HepG2 (cell line): ENCODE measurements around the gene ZNF287. TPM values are rescaled to one million over a fixed set of nuclear protein-coding genes. Genes with fewer than 3 reads are reported as not detected.

Experiments
- DR1 ChIP-seq: sonication (generic); formaldehyde crosslinking; IDR thresholded peaks from 2 replicates; pipeline ENCODE4 v1.8.0; 2021; ENCODE audit warnings: mild to moderate bottlenecking, missing genetic modification reagents, inconsistent platforms
- ELF4 ChIP-seq: sonication (generic); formaldehyde crosslinking; IDR thresholded peaks from 2 replicates; pipeline ENCODE4 v1.5.0; 2020; ENCODE audit warnings: missing genetic modification reagents, mild to moderate bottlenecking, moderate library complexity, borderline replicate concordance
- KIAA2018 ChIP-seq: sonication (generic); formaldehyde crosslinking; IDR thresholded peaks from 2 replicates; pipeline ENCODE4 v1.5.0; 2020; ENCODE audit warnings: mild to moderate bottlenecking, missing genetic modification reagents, borderline replicate concordance
- MIER2 ChIP-seq: IDR thresholded peaks from 2 replicates; pipeline ENCODE4 v1.6.1; 2016; ENCODE audit warnings: missing biosample characterization, missing genetic modification reagents
- MTF2 ChIP-seq: sonication (generic); formaldehyde crosslinking; IDR thresholded peaks from 2 replicates; pipeline ENCODE4 v1.5.0; 2020; ENCODE audit warnings: missing genetic modification reagents, borderline replicate concordance
- NPAS2 ChIP-seq: sonication (generic); formaldehyde crosslinking; IDR thresholded peaks from 2 replicates; pipeline ENCODE4 v1.8.0; 2022; ENCODE audit warnings: mild to moderate bottlenecking, missing genetic modification reagents, borderline replicate concordance
- SMAD3 ChIP-seq: sonication (generic); formaldehyde crosslinking; IDR thresholded peaks from 2 replicates; pipeline ENCODE4 v1.4.0; 2020; ENCODE audit warnings: missing genetic modification reagents
- THAP7 ChIP-seq: sonication (generic); formaldehyde crosslinking; IDR thresholded peaks from 2 replicates; pipeline ENCODE4 v1.8.1; 2023; ENCODE audit warnings: mild to moderate bottlenecking, missing genetic modification reagents
- YY1 ChIP-seq: IDR thresholded peaks from 2 replicates; pipeline ENCODE4 v1.6.1; 2011; ENCODE audit warnings: low read length, low read depth, moderate library complexity, mild to moderate bottlenecking; ENCODE audit not compliant: insufficient read depth, insufficient replicate concordance
- ZBTB26 ChIP-seq: IDR thresholded peaks from 2 replicates; pipeline ENCODE4 v1.6.1; 2016; ENCODE audit warnings: missing compliant biosample characterization, missing genetic modification reagents, borderline replicate concordance
- ZNF121 ChIP-seq: sonication (generic); formaldehyde crosslinking; IDR thresholded peaks from 2 replicates; pipeline ENCODE4 v1.5.0; 2020; ENCODE audit warnings: mild to moderate bottlenecking, missing genetic modification reagents
- ZNF441 ChIP-seq: sonication (generic); formaldehyde crosslinking; IDR thresholded peaks from 2 replicates; pipeline ENCODE4 v1.7.0; 2021; ENCODE audit warnings: missing genetic modification reagents, borderline replicate concordance
- polyA plus RNA-seq, 8 experiments: library from polyadenylated mRNA; depleted of rRNA in 3 of 8; stranded (reverse) in 7 of 8; unstranded in 1 of 8; fragments of >200 nt; fragmentation: Illumina TruSeq in 4 of 8; extraction: Trizol in 4 of 8; gene quantifications; 2 replicates each; pipeline versions ENCODE4 v1.2.1 to v1.2.3, GENCODE V29; 2011 to 2016; ENCODE audit warnings: low read depth in 4 of 8, missing spikeins in 1 of 8, mixed read lengths in 1 of 8; ENCODE audit not compliant: insufficient read depth in 1 of 8
- total RNA-seq, 5 experiments: library from RNA; depleted of rRNA; stranded (reverse); fragments of >200 nt; fragmentation: Illumina TruSeq; extraction: Trizol; gene quantifications; 2 replicates each; pipeline ENCODE4 v1.2.3, GENCODE V29; 2016; ENCODE audit warnings: low read depth in 1 of 5

Gene ZNF287
- total and polyA plus RNA-seq, 2 of the 13 experiments (the other 11 are each of a cell fraction or from before 2014, with no cell fraction given): 0.21 TPM; not detected in 1

- TF ChIP-seq KIAA2018 (CRISPR knock-in tag) (no peak), ZNF121 (CRISPR knock-in tag) (no peak), MIER2 (no peak), NPAS2 (CRISPR knock-in tag) (no peak), SMAD3 (CRISPR knock-in tag) (no peak), DR1 (no peak; the same call in 1 of the 2 replicates), MTF2 (no peak), THAP7 (CRISPR knock-in tag) (0 out of 2 replicates have a peak, but pooled peaks have one; percentile 48), ZBTB26 (CRISPR knock-in tag) (0 out of 2 replicates have a peak, but pooled peaks have one; percentile 22), ELF4 (CRISPR knock-in tag) (no peak), YY1 (peak; percentile 45), ZNF441 (peak; percentile 84)
Observed at GRCh38 chr17:16589097-16589969, 20.3 kb upstream of the ZNF287 start (continued).
